HG03039 (cell line): Measurements from ENCODE around the gene DDX20.

Experiments used
- ATAC-seq: cut with Tn5 transposase; IDR thresholded peaks from one replicate; pipeline ENCODE4 v1.9.1; 2021; ENCODE audit warnings: mild to moderate bottlenecking, moderate library complexity; ENCODE audit not compliant: unreplicated experiment

DDX20 gene

GRCh38 chr1:111747282-111747734 is 8.4 kb upstream of the DDX20 start:
- no peak for ATAC-seq

- ATAC-seq = no peak
Measured at GRCh38 chr1:111747947-111748346, 7.8 kb upstream of the DDX20 start.

- ATAC-seq = no peak
Measured at GRCh38 chr1:111749628-111750027, 6.1 kb upstream of the DDX20 start.

- ATAC-seq = no peak
Measured at GRCh38 chr1:111750856-111751255, 4.8 kb upstream of the DDX20 start.

- no peak for ATAC-seq
Measured at GRCh38 chr1:111751906-111752575, 3.7 kb upstream of the DDX20 start.

- no peak for ATAC-seq
Measured at GRCh38 chr1:111754984-111755330, 744 bp upstream of the DDX20 start.

GRCh38 chr1:111756124-111756513 is 418 bp downstream of the DDX20 start:
- ATAC-seq = peak; percentile 2

GRCh38 chr1:111758373-111758772 is 2.7 kb downstream of the DDX20 start:
- ATAC-seq = no peak

GRCh38 chr1:111761717-111762116 is 6.0 kb downstream of the DDX20 start:
- ATAC-seq = no peak

GRCh38 chr1:111762332-111762731 is 6.6 kb downstream of the DDX20 start:
- no peak for ATAC-seq

- no peak for ATAC-seq
Measured at GRCh38 chr1:111768023-111768422, 12.3 kb downstream of the DDX20 start.

GRCh38 chr1:111768625-111769024 is 12.9 kb downstream of the DDX20 start:
- no peak for ATAC-seq

- ATAC-seq = no peak
Measured at GRCh38 chr1:111769517-111770146, 13.9 kb downstream of the DDX20 start.

GRCh38 chr1:111770916-111771315 is 15.2 kb downstream of the DDX20 start:
- no peak for ATAC-seq

GRCh38 chr1:111775966-111776365 is 20.3 kb downstream of the DDX20 start:
- ATAC-seq = no peak

GRCh38 chr1:111776391-111776790 is 20.7 kb downstream of the DDX20 start:
- no peak for ATAC-seq

GRCh38 chr1:111776861-111777260 is 21.2 kb downstream of the DDX20 start:
- no peak for ATAC-seq

- no peak for ATAC-seq
Measured at GRCh38 chr1:111777301-111777700, 21.6 kb downstream of the DDX20 start.

GRCh38 chr1:111778066-111778465 is 22.4 kb downstream of the DDX20 start:
- ATAC-seq = no peak

GRCh38 chr1:111778541-111779051 is 22.9 kb downstream of the DDX20 start:
- no peak for ATAC-seq

GRCh38 chr1:111779546-111779945 is 23.8 kb downstream of the DDX20 start:
- no peak for ATAC-seq

GRCh38 chr1:111784273-111784901 is 28.7 kb downstream of the DDX20 start:
- no peak for ATAC-seq
